Heart left ventricle (tissue), 16 donors: ENCODE measurements around the gene ZNF750. TPM values are rescaled to one million over a fixed set of nuclear protein-coding genes. Genes with fewer than 3 reads are reported as not detected.

Source experiments
- ATAC-seq, 4 donors: fragments of 200-7000 bp; cut with Tn5 transposase; one replicate each; pipeline ENCODE4 v1.9.1; 2020 to 2022; ENCODE audit warnings: moderate library complexity in 4 of 4, mild to moderate bottlenecking in 3 of 4, moderate number of reproducible peaks in 1 of 4
- DNase-seq, 5 donors: peaks; one replicate each; pipeline ENCODE4 v3.0.0-alpha.2; 2020
- H3K27ac ChIP-seq, 12 donors: fragments of 200-600 bp; sonication (generic) in 4 of 12; one replicate each; pipeline versions ENCODE4 v1.5.0 to v1.8.0; 2016 to 2022; ENCODE audit warnings: mild to moderate bottlenecking in 2 of 12
- H3K27me3 ChIP-seq, 9 donors: fragments of 200-600 bp; sonication (generic) in 2 of 9; one replicate each; pipeline versions ENCODE4 v1.5.1 to v1.8.0; 2016 to 2022; ENCODE audit warnings: mild to moderate bottlenecking in 3 of 9
- H3K36me3 ChIP-seq, 9 donors: fragments of 200-600 bp; sonication (generic) in 2 of 9; one replicate each; pipeline versions ENCODE4 v1.5.0 to v1.8.0; 2018 to 2022; ENCODE audit warnings: mild to moderate bottlenecking in 2 of 9
- H3K4me1 ChIP-seq, 12 donors: fragments of 200-600 bp; sonication (generic) in 4 of 12; one replicate each; pipeline versions ENCODE4 v1.5.0 to v1.8.0; 2016 to 2022; ENCODE audit warnings: mild to moderate bottlenecking in 3 of 12
- H3K4me3 ChIP-seq, 12 donors: fragments of 200-600 bp; sonication (generic) in 4 of 12; one replicate each; pipeline versions ENCODE4 v1.5.0 to v1.8.0; 2017 to 2022; ENCODE audit warnings: mild to moderate bottlenecking in 9 of 12, moderate library complexity in 4 of 12
- H3K9me3 ChIP-seq, 12 donors: fragments of 200-600 bp; sonication (generic) in 4 of 12; one replicate each; pipeline versions ENCODE4 v1.5.0 to v1.8.0; 2016 to 2022; ENCODE audit warnings: mild to moderate bottlenecking in 1 of 12
- POLR2A ChIP-seq, 2 donors: fragments of 450-650 bp; IDR thresholded peaks; one replicate each; pipeline ENCODE4 v1.6.1; 2017; ENCODE audit warnings: antibody characterized with exemption in 2 of 2, mild to moderate bottlenecking in 2 of 2, moderate library complexity in 2 of 2
- WGBS, 4 donors: extraction: QIAGEN DNeasy Blood & Tissue Kit in 2 of 4; methylation state at CpG; one replicate each; pipeline versions ENCODE4 v1.1.5 to v1.1.7; 2013 to 2018; 5-methylcytosine and 5-hydroxymethylcytosine counted together
- intact Hi-C, 10 donors: fragments of 100-400 bp; cut with DNase I; formaldehyde crosslinking; loops; one replicate each; pipeline versions ENCODE4 v1.11.1 to v1.14.2; 2022
- polyA plus RNA-seq, 2 donors: library from polyadenylated mRNA; stranded (reverse); fragments of 200-250 nt; gene quantifications; one replicate each; pipeline ENCODE4 v1.2.3, GENCODE V29; 2013
- total RNA-seq, 9 donors: library from RNA; depleted of rRNA in 2 of 9; stranded (reverse); fragments of >200 nt in 2 of 9; fragmentation: NEBNext Ultra II Directional in 3 of 9; extraction: Animal tissue kit (Norgen Biotek cat#: 25700) in 3 of 9; gene quantifications; one replicate each; pipeline versions ENCODE4 v1.1.0 to v1.2.4, GENCODE V29; 2016 to 2023
- TF ChIP-seq, protein P1 (sequence below), 12 donors: fragments of 200-600 bp; sonication (generic) in 4 of 12; IDR thresholded peaks; one replicate each; pipeline versions ENCODE4 v1.5.0 to v1.8.0; 2018 to 2022; ENCODE audit warnings: antibody characterized with exemption in 12 of 12, mild to moderate bottlenecking in 5 of 12
- donor health status: ischemic (EF 13 %, LVEDD 7.1; RV severe dilation, severe dysfunction).
- donor health status: healthy with polysubstance abuse.
- donor health status: DM: no; HTN: yes; CAD: no.
- donor health status: DM: no; HTN: no; CAD: no.
- donor health status: ischemic (EF 25% LVEDD 6.9; RV normal size, moderate dysfunction).
- donor health status: ischemic (EF 25% LVEDD 5.7; RV mildly dilated, moderate dysfunction).
- donor health status: healthy.
- donor health status: DM: yes; HTN: yes; CAD: no.
- donor health status: ischemic (EF 35%, LVEDD 5.7; RV mildly dilated, moderate dysfunction).
- donor health status: nonischemic (EF 11% LVEDD 7.7; RV severe dilation, severe dysfunction).
- donor health status: DM: yes; HTN: yes; CAD: no.
- donor health status: PGD.
- donor health status: ischemic (EF 29% LVEDD 5.4; RV normal size, mild dysfunction).
- donor health status: nonischemic (EF 23%, LVEDD 6.1; RV moderate dilation, normal function).

ZNF750 gene
- total and polyA plus RNA-seq, 11 donors: 0.08 to 0.38 (median 0.24) TPM; not detected in 7

DNA sequence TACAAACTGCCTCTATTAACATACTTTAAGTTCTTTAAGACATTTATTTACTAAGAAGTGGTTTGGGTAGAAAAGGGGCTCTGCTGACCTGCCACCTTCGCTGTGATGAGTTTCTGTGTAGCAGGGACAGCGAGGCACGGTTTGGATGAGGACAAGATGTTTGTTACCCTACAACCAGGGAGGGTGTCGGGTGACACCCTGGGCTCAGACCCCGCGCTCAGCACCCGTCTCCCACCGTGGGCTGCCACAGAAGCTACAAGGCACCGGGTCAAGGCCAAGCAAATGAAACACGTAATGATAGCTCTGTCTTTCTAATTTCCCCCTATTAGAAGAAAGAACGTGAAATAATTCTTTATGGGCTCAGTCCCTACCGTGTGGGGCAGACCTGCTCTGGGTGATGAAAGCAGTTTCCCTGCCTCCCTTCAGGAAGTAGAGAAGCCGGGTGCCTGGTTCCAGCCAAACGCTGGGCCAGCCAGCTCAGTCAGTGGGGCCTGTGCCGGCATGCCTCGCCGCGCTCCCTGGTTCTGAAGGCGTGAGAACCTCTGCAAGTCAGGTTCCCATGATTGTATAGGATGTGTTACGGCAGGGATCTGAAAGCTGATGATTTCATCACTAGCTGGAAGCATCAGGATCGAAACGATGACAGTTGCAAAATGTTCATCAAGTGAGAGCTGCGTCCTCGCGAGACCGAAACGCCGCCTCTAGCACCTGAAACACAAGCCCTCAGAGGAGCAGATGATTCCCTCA lies 3.9 kb downstream of the ZNF750 start:
- peaks cover 0 to 11% (median 5%) of the 10 kb centered on the region in 9 donors for H3K36me3 ChIP-seq
- WGBS, 4 donors: 75 to 84% (median 80%) methylated on average over 28 of the region's 28 CpGs
- peaks cover 4 to 41% (median 18%) of the 10 kb centered on the region in 12 donors for H3K4me1 ChIP-seq
- no peaks in the 10 kb centered on the region for H3K9me3 ChIP-seq
- intact Hi-C loops: no loop called here
- TF ChIP-seq, protein P1, sequence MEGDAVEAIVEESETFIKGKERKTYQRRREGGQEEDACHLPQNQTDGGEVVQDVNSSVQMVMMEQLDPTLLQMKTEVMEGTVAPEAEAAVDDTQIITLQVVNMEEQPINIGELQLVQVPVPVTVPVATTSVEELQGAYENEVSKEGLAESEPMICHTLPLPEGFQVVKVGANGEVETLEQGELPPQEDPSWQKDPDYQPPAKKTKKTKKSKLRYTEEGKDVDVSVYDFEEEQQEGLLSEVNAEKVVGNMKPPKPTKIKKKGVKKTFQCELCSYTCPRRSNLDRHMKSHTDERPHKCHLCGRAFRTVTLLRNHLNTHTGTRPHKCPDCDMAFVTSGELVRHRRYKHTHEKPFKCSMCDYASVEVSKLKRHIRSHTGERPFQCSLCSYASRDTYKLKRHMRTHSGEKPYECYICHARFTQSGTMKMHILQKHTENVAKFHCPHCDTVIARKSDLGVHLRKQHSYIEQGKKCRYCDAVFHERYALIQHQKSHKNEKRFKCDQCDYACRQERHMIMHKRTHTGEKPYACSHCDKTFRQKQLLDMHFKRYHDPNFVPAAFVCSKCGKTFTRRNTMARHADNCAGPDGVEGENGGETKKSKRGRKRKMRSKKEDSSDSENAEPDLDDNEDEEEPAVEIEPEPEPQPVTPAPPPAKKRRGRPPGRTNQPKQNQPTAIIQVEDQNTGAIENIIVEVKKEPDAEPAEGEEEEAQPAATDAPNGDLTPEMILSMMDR (IDR thresholded peaks at IDR 0.05): no peak
- no peak for TF ChIP-seq POLR2A (IDR thresholded peaks at IDR 0.05)
- DNase-seq (no peak), ATAC-seq (peak in 1 of 4 donors; percentile 23)
- H3K27ac ChIP-seq: peak overlapping the region in 9 of 12 donors; percentile 12 to 76 (median 66)
- no peaks in the 10 kb centered on the region for H3K27me3 ChIP-seq
- no peak overlapping the region for H3K4me3 ChIP-seq

DNA sequence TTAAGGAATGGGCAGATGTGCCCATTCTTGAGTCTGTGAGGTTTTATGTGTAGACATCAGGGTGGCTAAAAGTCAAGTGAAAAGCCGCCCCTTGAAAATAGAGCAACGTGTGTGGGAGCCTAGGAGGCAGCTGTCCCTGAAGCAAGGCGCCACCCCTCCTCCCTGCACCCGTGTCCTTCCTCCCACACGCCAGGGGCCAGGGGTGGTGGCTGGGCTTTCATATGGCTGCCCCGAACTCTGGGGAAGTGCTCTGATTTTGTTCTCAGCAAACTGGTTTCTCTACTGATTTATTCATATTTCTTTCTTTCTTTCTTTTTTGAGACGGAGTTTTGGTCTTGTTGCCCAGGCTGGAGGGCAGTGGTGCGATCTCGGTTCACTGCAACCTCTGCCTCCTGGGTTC lies 4.7 kb downstream of the ZNF750 start:
- Histone ChIP-seq H3K9me3 (no peaks in the 10 kb centered on the region), H3K36me3 (peaks cover 0 to 11% (median 5%) of the 10 kb centered on the region in 9 donors), H3K4me3 (no peak overlapping the region), H3K27me3 (no peaks in the 10 kb centered on the region), H3K27ac (peak overlapping the region in 9 of 12 donors; percentile 29 to 76 (median 66)), H3K4me1 (peaks cover 4 to 49% (median 20%) of the 10 kb centered on the region in 12 donors)
- WGBS, 4 donors: 64 to 72% (median 70%) methylated on average over 9 of the region's 9 CpGs
- intact Hi-C loops: no loop called here
- TF ChIP-seq, protein P1 (IDR thresholded peaks at IDR 0.05): no peak
- TF ChIP-seq POLR2A (IDR thresholded peaks at IDR 0.05): no peak
- DNase-seq: peak in 1 of 5 donors; percentile 45
- ATAC-seq: peak in 1 of 4 donors; percentile 25

DNA sequence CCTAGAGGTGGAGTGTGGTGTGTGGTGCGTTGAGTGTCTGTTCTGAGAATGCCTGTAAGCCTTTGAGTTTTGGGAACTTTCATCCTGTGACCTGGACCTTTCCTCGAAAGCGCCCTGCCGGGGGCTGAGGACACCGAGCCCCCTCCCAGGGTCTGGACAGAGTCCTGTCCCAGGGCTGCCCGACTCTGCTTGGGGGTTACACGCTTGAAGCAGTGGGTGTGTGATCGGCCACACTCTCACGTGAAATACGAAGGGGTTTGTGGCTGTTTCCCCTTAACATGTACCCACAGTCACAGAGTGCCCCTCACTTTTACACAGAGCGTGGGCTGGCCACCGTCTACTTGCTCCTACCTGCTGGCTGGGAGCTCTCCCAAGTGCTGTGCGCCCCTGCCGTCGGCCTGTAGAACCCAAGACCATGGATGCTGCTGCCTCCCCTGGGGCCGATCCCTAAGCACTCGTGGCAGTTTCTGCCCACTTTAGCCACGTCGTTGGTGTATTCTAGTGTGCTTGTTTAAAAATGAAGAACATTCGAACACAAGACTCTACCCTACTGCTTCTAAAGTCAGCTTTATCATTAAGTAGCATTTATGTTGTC lies 6.8 kb downstream of the ZNF750 start:
- H3K27ac ChIP-seq: peak overlapping the region in 10 of 12 donors; percentile 44 to 85 (median 74)
- WGBS, 4 donors: 74 to 90% (median 83%) methylated on average over 18 to 20 of the region's 20 CpGs
- intact Hi-C loops: loop anchor here in 1 of 10 donors (5.0 kb wide), 1 partner anchor 51 kb away; no protein-coding TSS in a partner anchor

More for the DNA sequence above, 6.8 kb downstream of the ZNF750 start:
- Histone ChIP-seq H3K9me3 (no peaks in the 10 kb centered on the region), H3K27me3 (no peaks in the 10 kb centered on the region), H3K4me1 (peaks cover 2 to 49% (median 22%) of the 10 kb centered on the region in 12 donors), H3K4me3 (peak overlapping the region in 11 of 12 donors; percentile 4 to 62 (median 41)), H3K36me3 (peaks cover 0 to 12% (median 5%) of the 10 kb centered on the region in 9 donors)
- no peak for TF ChIP-seq POLR2A (IDR thresholded peaks at IDR 0.05)
- TF ChIP-seq, protein P1 (IDR thresholded peaks at IDR 0.05): no peak
- ATAC-seq: no peak
- DNase-seq: no peak
